Neural progenitor cell (in vitro differentiated cells): Measurements from ENCODE around the gene EFCAB6. TPM values are rescaled to one million over a fixed set of nuclear protein-coding genes. Genes with fewer than 3 reads are reported as not detected.

Experiments used
- DNase-seq: peaks from one replicate; pipeline ENCODE4 v3.0.0-alpha.2; 2016; ENCODE audit warnings: low spot score
- H2AFZ ChIP-seq: fragments of 200-600 bp; sonication (generic); replicated peaks from 2 replicates; pipeline ENCODE4 v1.6.1; 2016; ENCODE audit warnings: antibody characterized with exemption
- H3F3A ChIP-seq: fragments of 200-600 bp; sonication (generic); 2 replicates; pipeline ENCODE4 v1.6.1; 2016; ENCODE audit warnings: antibody characterized with exemption, low read depth
- H3K27ac ChIP-seq: fragments of 200-600 bp; sonication (generic); 2 replicates; pipeline ENCODE4 v1.5.1; 2016; ENCODE audit warnings: mild to moderate bottlenecking
- H3K27me3 ChIP-seq: fragments of 200-600 bp; sonication (generic); 2 replicates; pipeline ENCODE4 v1.6.1; 2016; ENCODE audit warnings: mild to moderate bottlenecking, moderate library complexity
- H3K36me3 ChIP-seq: fragments of 200-600 bp; sonication (generic); 2 replicates; pipeline ENCODE4 v1.5.1; 2016
- H3K4me1 ChIP-seq: fragments of 200-600 bp; sonication (generic); 2 replicates; pipeline ENCODE4 v1.6.1; 2016; ENCODE audit warnings: mixed run types
- H3K4me2 ChIP-seq: fragments of 200-600 bp; sonication (generic); 2 replicates; pipeline ENCODE4 v1.6.1; 2016
- H3K4me3 ChIP-seq: fragments of 200-600 bp; sonication (generic); 2 replicates; pipeline ENCODE4 v1.5.1; 2016
- H3K79me2 ChIP-seq: fragments of 200-600 bp; sonication (generic); 2 replicates; pipeline ENCODE4 v1.6.1; 2016; ENCODE audit warnings: low read depth
- H3K9ac ChIP-seq: fragments of 200-600 bp; sonication (generic); 2 replicates; pipeline ENCODE4 v1.6.1; 2016
- H3K9me3 ChIP-seq: fragments of 200-600 bp; sonication (generic); 2 replicates; pipeline ENCODE4 v1.5.1; 2016; ENCODE audit warnings: low read depth
- H4K20me1 ChIP-seq: fragments of 200-600 bp; sonication (generic); 2 replicates; pipeline ENCODE4 v1.6.1; 2016; ENCODE audit warnings: low read depth
- H3K27ac Mint-ChIP-seq: 3 replicates; pipeline ENCODE4 v1.8.0; 2021; ENCODE audit warnings: mixed read lengths
- H3K27me3 Mint-ChIP-seq: 2 replicates; pipeline ENCODE4 v1.8.0; 2022; ENCODE audit warnings: low read depth, mild to moderate bottlenecking, inconsistent platforms, moderate library complexity, mixed read lengths; ENCODE audit not compliant: insufficient read depth
- H3K36me3 Mint-ChIP-seq: 3 replicates; pipeline ENCODE4 v1.8.0; 2021; ENCODE audit warnings: mixed read lengths
- H3K4me1 Mint-ChIP-seq: 3 replicates; pipeline ENCODE4 v1.8.0; 2021; ENCODE audit warnings: mixed read lengths
- H3K4me3 Mint-ChIP-seq: 3 replicates; pipeline ENCODE4 v1.8.0; 2021; ENCODE audit warnings: mild to moderate bottlenecking, moderate library complexity, mixed read lengths
- H3K9me3 Mint-ChIP-seq: 3 replicates; pipeline ENCODE4 v1.8.0; 2020; ENCODE audit warnings: mixed read lengths
- EZH2 ChIP-seq: fragments of 200-600 bp; sonication (generic); IDR thresholded peaks from 2 replicates; pipeline ENCODE4 v1.6.1; 2017; ENCODE audit warnings: antibody characterized with exemption, mild to moderate bottlenecking, moderate library complexity
- EZH2phosphoT487 ChIP-seq: fragments of 200-600 bp; sonication (generic); IDR thresholded peaks from 2 replicates; pipeline ENCODE4 v1.6.1; 2017; ENCODE audit warnings: antibody characterized with exemption
- total RNA-seq: library from RNA; depleted of rRNA; stranded (reverse); fragments of >200 nt; gene quantifications from 2 replicates; pipeline ENCODE4 v1.2.3, GENCODE V29; 2015; ENCODE audit warnings: low replicate concordance
- TF ChIP-seq, protein P1 (sequence below): fragments of 200-600 bp; sonication (generic); IDR thresholded peaks from 2 replicates; pipeline ENCODE4 v1.5.1; 2017; ENCODE audit warnings: antibody characterized with exemption, mild to moderate bottlenecking

Gene EFCAB6
- total RNA-seq, 1 donor from 2014 or later, result 4.9 TPM

DNA sequence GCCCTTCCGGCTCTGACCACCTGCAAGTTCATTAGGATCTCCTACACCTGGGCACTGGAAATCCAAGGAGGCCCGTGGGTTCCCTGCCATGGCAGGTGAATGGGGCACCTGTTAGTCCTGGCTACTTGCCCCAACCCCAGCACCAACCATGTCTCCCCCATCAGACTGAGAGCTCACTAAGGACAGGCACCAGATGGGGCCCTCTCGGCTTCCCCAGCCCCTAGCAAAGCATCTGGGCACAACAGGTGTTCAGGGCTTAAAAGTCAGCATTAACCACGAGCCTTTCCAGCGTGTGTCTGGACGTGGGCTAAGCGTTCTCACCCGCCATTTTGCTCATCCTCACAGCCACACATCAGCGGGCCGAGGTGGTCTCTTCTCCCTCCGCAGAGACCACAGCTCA lies 48.0 kb upstream of the EFCAB6 start:
- H2AFZ ChIP-seq, result no peak overlapping the region
- H3K36me3 ChIP-seq, result no peaks in the 10 kb centered on the region
- H3K4me2 ChIP-seq, result peak overlapping the region; percentile 91
- peaks cover 19% of the 10 kb centered on the region for H3F3A ChIP-seq
- no peak overlapping the region for H3K4me3 Mint-ChIP-seq
- H3K4me3 ChIP-seq, result no peak overlapping the region
- peaks cover 15% of the 10 kb centered on the region for H3K27me3 ChIP-seq
- no peak overlapping the region for H3K27ac ChIP-seq
- H3K4me1 ChIP-seq, result peaks cover 12% of the 10 kb centered on the region
- H4K20me1 ChIP-seq, result peaks cover 23% of the 10 kb centered on the region
- no peak for DNase-seq
- H3K4me1 Mint-ChIP-seq, result peaks cover 11% of the 10 kb centered on the region
- no peak overlapping the region for H3K9ac ChIP-seq
- peaks cover 61% of the 10 kb centered on the region for H3K79me2 ChIP-seq
- H3K27ac Mint-ChIP-seq, result no peak overlapping the region
- peaks cover 8% of the 10 kb centered on the region for H3K9me3 Mint-ChIP-seq
- peaks cover 8% of the 10 kb centered on the region for H3K9me3 ChIP-seq
- peaks cover 13% of the 10 kb centered on the region for H3K27me3 Mint-ChIP-seq
- H3K36me3 Mint-ChIP-seq, result no peaks in the 10 kb centered on the region
- no peak for TF ChIP-seq EZH2
- TF ChIP-seq, protein P1, sequence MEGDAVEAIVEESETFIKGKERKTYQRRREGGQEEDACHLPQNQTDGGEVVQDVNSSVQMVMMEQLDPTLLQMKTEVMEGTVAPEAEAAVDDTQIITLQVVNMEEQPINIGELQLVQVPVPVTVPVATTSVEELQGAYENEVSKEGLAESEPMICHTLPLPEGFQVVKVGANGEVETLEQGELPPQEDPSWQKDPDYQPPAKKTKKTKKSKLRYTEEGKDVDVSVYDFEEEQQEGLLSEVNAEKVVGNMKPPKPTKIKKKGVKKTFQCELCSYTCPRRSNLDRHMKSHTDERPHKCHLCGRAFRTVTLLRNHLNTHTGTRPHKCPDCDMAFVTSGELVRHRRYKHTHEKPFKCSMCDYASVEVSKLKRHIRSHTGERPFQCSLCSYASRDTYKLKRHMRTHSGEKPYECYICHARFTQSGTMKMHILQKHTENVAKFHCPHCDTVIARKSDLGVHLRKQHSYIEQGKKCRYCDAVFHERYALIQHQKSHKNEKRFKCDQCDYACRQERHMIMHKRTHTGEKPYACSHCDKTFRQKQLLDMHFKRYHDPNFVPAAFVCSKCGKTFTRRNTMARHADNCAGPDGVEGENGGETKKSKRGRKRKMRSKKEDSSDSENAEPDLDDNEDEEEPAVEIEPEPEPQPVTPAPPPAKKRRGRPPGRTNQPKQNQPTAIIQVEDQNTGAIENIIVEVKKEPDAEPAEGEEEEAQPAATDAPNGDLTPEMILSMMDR, result no peak

DNA sequence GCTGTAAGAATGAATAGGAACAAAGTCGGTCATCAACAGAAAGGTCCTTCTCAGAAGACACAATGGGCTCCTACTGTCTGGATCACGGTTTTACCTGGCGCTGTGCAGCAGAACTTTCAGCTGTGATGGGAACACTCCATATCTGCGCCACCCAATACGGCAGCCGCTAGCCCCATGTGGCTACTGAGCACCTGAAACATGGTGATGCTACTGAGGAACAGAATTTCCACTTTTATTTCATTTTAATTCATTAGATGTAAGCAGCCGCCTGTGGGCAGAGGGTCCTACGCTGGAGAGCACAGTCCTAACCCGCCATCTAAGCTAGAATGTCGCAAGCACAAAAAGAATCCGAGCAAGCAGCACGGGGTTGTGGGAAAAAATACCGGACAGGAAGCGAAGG lies 47.5 kb upstream of the EFCAB6 start:
- peaks cover 66% of the 10 kb centered on the region for H3K79me2 ChIP-seq

DNA sequence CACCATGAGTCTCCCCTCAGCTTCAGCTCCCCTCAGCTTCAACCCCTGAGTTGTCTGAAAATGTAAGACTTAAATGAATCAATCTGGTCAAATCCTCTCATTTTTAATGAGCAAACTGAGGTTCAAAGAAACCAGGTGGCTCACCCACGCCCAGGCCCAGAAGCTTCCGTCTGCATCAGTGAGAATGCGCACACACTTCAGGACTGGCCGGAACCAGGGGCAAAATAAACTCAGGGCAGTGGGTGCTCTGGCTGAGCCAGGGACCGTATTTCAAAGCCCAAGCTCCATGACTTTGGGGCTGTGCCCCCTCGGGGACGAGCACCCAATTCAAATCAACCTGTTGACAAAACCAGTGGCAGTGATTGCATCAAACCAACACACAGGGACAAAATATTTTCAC lies 47.1 kb upstream of the EFCAB6 start:
- Histone ChIP-seq H3K27me3 (peaks cover 15% of the 10 kb centered on the region), H3K4me2 (no peak overlapping the region), H3K79me2 (peaks cover 69% of the 10 kb centered on the region), H3K4me3 (no peak overlapping the region), H4K20me1 (peaks cover 28% of the 10 kb centered on the region), H3K36me3 (no peaks in the 10 kb centered on the region), H3K4me1 (peaks cover 12% of the 10 kb centered on the region), H3K9me3 (peaks cover 8% of the 10 kb centered on the region), H3K9ac (no peak overlapping the region), H2AFZ (no peak overlapping the region), H3K27ac (no peak overlapping the region), H3F3A (peaks cover 19% of the 10 kb centered on the region)
- TF ChIP-seq EZH2phosphoT487 (no peak), EZH2 (no peak)
- TF ChIP-seq, protein P1, result no peak
- Mint-ChIP-seq H3K4me3 (no peak overlapping the region), H3K27me3 (peaks cover 13% of the 10 kb centered on the region), H3K9me3 (peaks cover 8% of the 10 kb centered on the region), H3K27ac (no peak overlapping the region), H3K36me3 (no peaks in the 10 kb centered on the region), H3K4me1 (peaks cover 11% of the 10 kb centered on the region)
- DNase-seq, result no peak

More for the DNA sequence above, 47.5 kb upstream of the EFCAB6 start:
- H3K27me3 ChIP-seq, result peaks cover 15% of the 10 kb centered on the region
- H4K20me1 ChIP-seq, result peaks cover 24% of the 10 kb centered on the region
- H3K9me3 ChIP-seq, result peaks cover 8% of the 10 kb centered on the region
- Mint-ChIP-seq H3K27ac (no peak overlapping the region), H3K9me3 (peaks cover 8% of the 10 kb centered on the region), H3K27me3 (peaks cover 13% of the 10 kb centered on the region), H3K4me1 (peaks cover 11% of the 10 kb centered on the region), H3K36me3 (no peaks in the 10 kb centered on the region), H3K4me3 (no peak overlapping the region)
- no peak for DNase-seq
- no peak overlapping the region for H3K4me2 ChIP-seq
- H3K9ac ChIP-seq, result no peak overlapping the region
- H3K27ac ChIP-seq, result no peak overlapping the region
- H3K4me1 ChIP-seq, result peaks cover 12% of the 10 kb centered on the region
- H2AFZ ChIP-seq, result no peak overlapping the region
- H3F3A ChIP-seq, result peaks cover 19% of the 10 kb centered on the region
- H3K4me3 ChIP-seq, result no peak overlapping the region
- TF ChIP-seq EZH2 (no peak), EZH2phosphoT487 (no peak)
- TF ChIP-seq, protein P1, result no peak
- H3K36me3 ChIP-seq, result no peaks in the 10 kb centered on the region
